GM12864 (cell line): Measurements from ENCODE around the gene GORASP2.

Source experiments
- DNase-seq: peaks from one replicate; pipeline ENCODE4 v3.0.0-alpha.2; 2011; ENCODE audit warnings: low read depth
- H3K4me3 ChIP-seq: 2 replicates; pipeline ENCODE4 v1.5.1; 2011; ENCODE audit warnings: mild to moderate bottlenecking, low read depth, low read length, control low read depth
- CTCF ChIP-seq: IDR thresholded peaks from 2 replicates; pipeline ENCODE4 v1.5.1; 2011; ENCODE audit warnings: low read depth, mild to moderate bottlenecking, moderate library complexity, low read length, control low read depth, inconsistent platforms; ENCODE audit errors: missing control alignments

Gene GORASP2

GRCh38 chr2:170975127-170975942, 46.3 kb downstream of the GORASP2 start:
- no peak overlapping the region for H3K4me3 ChIP-seq
- TF ChIP-seq CTCF: no peak
- DNase-seq: no peak

- no peak for DNase-seq
- no peak for TF ChIP-seq CTCF
- no peak overlapping the region for H3K4me3 ChIP-seq
Observed at GRCh38 chr2:170975943-170976270, 46.9 kb downstream of the GORASP2 start.

GRCh38 chr2:170984079-170984478, 55.0 kb downstream of the GORASP2 start:
- H3K4me3 ChIP-seq: no peak overlapping the region
- no peak for DNase-seq
- no peak for TF ChIP-seq CTCF

- no peak for DNase-seq
- no peak overlapping the region for H3K4me3 ChIP-seq
- TF ChIP-seq CTCF: no peak
Observed at GRCh38 chr2:170985407-170985806, 56.4 kb downstream of the GORASP2 start.

GRCh38 chr2:170986566-170987258, 57.7 kb downstream of the GORASP2 start:
- no peak for TF ChIP-seq CTCF
- DNase-seq: no peak
- H3K4me3 ChIP-seq: no peak overlapping the region

GRCh38 chr2:170991398-170992182, 62.5 kb downstream of the GORASP2 start:
- DNase-seq: no peak
- no peak overlapping the region for H3K4me3 ChIP-seq
- no peak for TF ChIP-seq CTCF
